Astrocyte of the cerebellum (primary cell): ENCODE measurements around the gene NIN.

Source experiments
- DNase-seq: peaks from one replicate; pipeline ENCODE4 v3.0.0-alpha.2; 2011; ENCODE audit warnings: low read depth
- H3K4me3 ChIP-seq: 2 replicates; pipeline ENCODE4 v1.5.1; 2011; ENCODE audit warnings: mild to moderate bottlenecking, low read depth, low read length, moderate library complexity
- CTCF ChIP-seq: IDR thresholded peaks from 2 replicates; pipeline ENCODE4 v1.5.1; 2012; ENCODE audit warnings: low read length, low read depth, moderate library complexity, mild to moderate bottlenecking; ENCODE audit errors: missing control alignments
- in situ Hi-C: cut with HindIII; loops from 2 replicates; pipeline ENCODE4 v1.10.0; 2017; ENCODE audit warnings: low sequenced_read_pairs

NIN gene

GRCh38 chr14:50856660-50857059 lies 25.7 kb upstream of the NIN start:
- TF ChIP-seq CTCF: no peak
- H3K4me3 ChIP-seq: no peak overlapping the region
- in situ Hi-C loops: no loop called here
- no peak for DNase-seq

- no peak for TF ChIP-seq CTCF
- in situ Hi-C loops: no loop called here
- DNase-seq: no peak
- H3K4me3 ChIP-seq: no peak overlapping the region
Observed at GRCh38 chr14:50855558-50855957, 24.6 kb upstream of the NIN start.

- TF ChIP-seq CTCF: no peak
- in situ Hi-C loops: no loop called here
- H3K4me3 ChIP-seq: no peak overlapping the region
- no peak for DNase-seq
Observed at GRCh38 chr14:50854521-50854920, 23.6 kb upstream of the NIN start.

GRCh38 chr14:50853891-50854290 lies 22.9 kb upstream of the NIN start:
- no peak overlapping the region for H3K4me3 ChIP-seq
- DNase-seq: no peak
- TF ChIP-seq CTCF: no peak
- in situ Hi-C loops: no loop called here

- TF ChIP-seq CTCF: no peak
- H3K4me3 ChIP-seq: no peak overlapping the region
- in situ Hi-C loops: no loop called here
- DNase-seq: peak; percentile 55
Observed at GRCh38 chr14:50846226-50846880, 15.4 kb upstream of the NIN start.

GRCh38 chr14:50845166-50845565 lies 14.2 kb upstream of the NIN start:
- no peak overlapping the region for H3K4me3 ChIP-seq
- TF ChIP-seq CTCF: no peak
- in situ Hi-C loops: no loop called here
- DNase-seq: no peak
